ENCODE measurements around the gene SHROOM4.

GRCh38 chrX:50705042-50705441 is 109.0 kb downstream of the SHROOM4 start:
- no peak for TF ChIP-seq CTCF (IDR thresholded peaks at IDR 0.05)
- TF ChIP-seq POLR2A (IDR thresholded peaks at IDR 0.05), result no peak

Measured in Peyer's patch (tissue), 4 donors.